Measurements from ENCODE around the gene BANF2.

The BANF2 gene

DNA sequence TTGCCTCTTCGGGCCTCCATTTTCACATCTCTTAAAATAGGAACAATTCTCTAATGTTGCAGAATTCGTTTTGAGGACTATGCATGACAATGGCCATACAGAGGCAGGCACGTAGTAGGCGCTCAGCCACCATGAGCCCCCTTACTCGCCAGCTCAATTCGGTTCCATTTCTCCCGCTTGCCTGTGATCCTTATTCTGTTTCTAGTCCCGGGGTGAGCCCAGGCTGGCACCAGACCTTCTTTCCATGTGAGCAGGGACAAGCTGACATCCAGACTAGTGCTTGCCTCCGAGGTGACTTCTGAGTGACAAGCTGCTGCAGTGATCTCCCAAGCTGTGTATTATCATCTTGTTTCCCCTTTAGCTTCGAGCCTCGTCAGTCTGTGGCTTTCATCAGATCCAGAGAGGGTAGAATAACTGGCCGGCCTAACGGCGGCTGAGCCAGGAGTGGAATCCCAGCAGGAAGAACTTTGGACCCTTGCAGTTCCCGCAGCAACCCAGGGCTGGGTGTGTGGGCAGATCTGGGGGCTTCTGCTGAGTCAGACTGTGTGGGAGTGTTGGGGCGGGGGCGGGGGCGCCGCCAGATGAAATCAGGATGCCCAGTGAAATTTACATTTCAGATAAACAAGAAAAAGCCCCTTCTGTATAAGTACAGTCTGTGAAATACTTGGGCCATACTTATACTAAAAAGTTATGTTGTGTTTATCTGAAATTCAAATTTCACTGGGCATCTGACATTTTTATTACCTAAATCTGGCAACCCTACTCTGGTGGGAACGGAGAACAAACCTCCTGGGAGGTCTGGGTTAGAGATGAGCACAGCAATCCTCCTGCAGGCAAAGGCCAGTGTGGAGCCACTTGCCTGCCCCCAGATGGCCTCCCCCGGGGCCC lies 10.9 kb downstream of the BANF2 start:
- no peak for DNase-seq

DNA sequence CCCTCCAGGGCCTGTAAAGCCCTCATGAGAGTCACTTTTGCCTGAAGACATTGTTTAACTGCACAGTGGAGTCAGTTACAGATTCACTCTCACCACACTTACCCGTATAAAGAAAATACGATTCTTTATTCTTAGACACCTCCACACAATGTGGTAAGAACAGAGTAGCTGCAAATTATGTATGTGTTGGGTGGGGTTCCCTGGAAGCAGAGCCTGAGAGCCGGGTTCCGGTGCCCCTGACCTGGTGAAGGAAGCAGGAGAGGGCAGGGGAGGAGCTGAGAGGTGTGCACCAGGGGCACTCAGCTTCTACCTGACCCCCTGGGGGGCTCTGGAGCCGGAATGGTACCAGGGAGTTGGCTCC lies 11.5 kb downstream of the BANF2 start:
- no peak for DNase-seq

DNA sequence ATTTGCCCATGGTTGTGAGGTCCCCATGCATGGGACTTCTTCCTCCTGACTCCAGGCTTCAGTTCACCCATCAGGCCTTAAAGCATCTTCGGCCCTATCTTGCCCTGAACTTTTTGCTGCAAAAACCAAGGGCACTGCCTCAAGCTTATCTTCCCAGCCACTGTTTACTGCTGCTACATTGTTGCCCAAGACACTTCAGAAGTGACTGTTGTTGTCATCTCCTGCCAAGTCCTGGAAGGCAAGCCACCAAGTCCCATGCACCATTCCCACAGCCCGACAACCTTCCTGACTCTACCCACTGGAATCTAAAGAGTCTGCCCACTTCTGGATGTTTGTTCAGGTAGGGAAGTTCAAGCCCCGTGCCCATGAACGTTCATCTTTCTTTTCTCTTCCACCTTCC lies 12.4 kb downstream of the BANF2 start:
- no peak for DNase-seq

DNA sequence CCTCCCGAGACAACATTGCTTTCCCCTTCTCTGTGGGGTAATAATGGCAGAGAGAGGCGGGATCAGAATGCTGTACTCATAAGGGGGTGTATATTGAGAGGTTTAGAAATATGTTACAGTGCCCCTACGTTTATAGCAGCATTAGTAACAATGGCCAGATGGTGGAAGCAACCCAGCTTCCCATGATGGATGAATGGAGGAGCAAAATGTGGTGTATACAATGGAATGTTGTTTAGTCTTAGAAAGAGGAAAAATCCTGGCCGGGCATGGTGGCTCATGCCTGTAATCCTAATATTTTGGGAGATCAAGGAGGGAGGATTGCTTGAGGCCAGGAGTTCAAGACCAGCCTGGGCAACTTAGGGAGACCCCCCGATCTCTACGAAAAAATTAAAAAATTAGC lies 12.9 kb downstream of the BANF2 start:
- no peak for DNase-seq

DNA sequence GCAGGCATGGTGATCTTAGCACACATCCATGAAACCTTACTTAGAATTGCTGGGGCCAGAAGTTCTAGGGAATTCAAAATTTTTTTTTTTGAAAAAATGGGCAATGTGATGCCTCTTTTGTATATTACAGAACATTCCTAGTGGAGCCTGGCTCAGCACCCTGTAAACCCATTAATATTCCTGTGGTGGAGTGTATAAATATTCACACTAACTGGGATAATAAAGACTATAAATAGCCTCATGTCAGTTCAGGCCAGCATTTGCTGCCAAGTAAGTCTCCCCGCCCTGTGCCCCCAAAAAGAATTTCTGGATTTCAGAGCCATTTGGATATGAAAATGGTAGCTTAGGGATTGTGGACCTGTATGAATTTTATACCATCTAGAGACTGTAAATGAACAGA lies 14.8 kb downstream of the BANF2 start:
- no peak for DNase-seq

DNA sequence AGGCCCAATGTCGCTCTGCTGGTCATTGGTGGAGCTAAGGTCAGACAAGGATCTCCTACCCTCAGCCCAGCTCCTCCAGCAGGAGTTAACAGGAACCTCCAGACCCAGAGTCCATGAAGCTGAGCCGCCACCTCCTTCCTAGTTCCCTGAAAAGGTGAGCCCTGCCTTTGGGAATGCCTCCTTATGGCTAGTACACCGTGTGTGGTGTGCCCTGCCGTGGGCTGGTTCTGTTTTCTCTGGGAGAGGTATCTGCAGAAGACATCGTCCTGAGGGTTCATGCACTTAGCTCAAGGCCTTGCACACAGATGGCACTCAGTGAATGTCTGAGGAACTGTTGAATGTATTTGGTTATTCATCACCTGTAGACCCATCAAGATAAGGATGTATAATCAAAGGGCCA lies 15.3 kb downstream of the BANF2 start:
- DNase-seq: no peak

DNA sequence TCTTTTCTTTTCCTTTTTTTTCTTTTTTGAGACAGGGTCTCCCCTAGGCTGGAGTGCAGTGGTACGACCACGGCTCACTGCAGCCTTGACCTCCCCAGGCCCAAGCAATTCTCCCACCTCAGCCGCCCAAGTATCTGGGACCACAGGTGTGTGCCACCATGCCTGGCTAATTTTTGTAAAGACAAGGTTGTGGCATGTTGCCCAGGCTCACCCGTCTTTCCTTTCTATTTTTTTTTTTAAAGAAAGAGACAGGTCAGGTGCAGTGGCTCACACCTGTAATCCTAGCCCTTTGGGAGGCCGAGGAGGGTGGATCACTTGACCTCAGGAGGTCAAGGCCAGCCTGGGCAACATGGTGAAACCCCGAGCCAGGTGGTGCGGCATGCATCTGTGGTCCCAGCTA lies 16.6 kb downstream of the BANF2 start:
- no peak for DNase-seq

DNA sequence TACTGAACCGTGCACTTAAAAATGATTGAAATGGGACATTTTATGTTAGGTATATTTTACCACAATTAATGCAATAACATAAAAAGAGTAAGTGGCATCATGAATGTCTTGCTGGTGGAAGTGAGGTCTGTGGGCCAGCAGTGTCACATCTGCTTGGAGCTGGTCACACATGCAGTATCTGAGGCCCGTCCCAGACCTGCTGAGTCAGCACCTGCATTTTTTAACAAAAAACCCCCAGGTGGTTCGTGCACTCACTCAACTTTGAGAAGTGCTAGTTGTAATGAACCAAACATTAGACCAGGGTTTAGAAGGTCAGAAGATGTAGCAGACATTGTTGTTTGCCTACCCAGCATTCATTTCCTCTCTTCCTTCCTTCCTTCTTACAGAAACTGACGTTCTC lies 21.0 kb downstream of the BANF2 start:
- DNase-seq: no peak

DNA sequence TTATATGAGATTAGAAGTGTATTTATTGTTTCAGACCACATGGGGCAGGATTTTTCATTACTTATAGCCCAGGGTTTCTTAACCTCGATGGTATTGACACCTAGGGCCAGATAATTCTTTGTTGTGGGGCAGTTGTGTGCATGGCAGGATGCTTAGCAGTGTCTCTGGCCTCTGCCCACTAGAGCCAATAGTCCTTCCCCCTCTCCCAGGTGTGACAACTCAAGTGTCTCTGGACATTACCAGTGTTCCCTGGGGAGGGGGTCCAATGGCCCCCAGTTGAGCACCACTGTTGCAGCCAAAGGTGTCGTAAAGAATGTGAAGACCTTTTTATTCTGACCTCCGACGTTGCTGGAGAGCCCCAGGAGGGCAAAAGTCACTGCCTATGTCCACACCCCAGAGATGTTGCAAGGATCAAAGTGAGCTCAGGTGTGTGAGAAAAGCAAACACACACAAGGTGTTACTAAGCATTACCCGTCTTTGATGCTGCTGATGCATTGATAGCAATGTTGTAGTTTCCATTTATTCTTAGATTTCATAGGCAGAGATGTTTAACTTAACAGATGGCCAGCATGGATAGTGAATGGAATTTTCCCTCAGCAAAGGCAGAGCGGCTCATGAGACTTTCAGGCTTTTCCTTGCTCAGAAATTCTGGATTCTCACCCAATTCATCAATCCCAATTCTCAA lies 22.2 kb downstream of the BANF2 start:
- DNase-seq: no peak

DNA sequence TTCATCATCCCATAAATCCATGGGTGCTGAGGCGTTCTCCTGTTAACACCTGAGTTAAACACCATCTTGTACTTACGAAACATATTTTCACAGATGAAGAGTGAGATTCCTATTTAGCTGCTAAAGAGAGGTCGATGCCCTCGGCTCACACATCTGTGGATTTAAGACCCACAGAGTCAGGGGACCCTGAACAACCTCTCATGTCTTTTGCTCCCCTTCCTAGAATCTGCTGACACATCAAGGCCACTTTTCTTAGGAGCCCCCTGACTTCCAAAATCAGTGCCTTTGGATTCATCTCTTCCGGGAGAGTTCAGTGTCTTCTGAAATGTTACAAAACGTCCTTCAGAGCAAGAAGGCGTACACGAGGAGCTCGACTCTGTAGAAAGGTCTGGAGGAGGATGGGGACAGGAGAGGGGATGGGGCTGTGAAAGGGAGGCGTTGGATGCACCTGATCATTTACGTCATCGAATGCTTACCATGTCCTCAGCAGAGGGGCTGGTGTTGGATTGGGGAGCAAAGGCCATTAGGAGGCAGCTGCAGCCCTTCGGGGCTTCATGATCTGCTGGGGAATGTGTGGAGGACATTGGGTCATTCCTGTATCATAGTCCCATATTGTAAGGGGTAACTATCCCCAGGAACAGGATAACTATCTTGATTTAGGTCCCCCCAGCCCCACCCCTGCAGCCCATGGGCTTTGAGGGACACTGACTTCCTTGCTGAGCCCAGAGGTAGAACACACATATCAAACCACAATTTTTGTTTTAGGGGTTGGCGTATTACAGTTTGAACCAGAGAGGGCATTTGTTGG lies 22.9 kb downstream of the BANF2 start:
- no peak for DNase-seq

DNA sequence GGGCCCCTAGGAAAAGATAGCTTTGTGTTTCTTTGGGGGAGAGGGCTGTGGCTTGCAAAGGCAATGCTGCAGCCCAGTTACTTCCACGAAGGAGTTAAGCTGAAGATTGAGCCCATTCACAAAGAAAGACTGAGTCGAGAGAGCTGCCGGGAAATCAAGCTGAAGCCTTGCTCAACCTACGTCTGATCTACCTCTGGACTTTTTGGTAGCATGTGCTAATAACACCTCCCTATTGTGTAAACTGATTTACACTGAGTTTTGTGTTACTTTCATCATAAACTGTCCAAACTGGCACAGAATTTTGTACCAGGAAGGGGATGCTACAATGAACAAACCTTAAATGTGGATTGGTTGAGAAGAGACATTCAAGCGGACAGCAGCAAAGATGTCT lies 23.5 kb downstream of the BANF2 start:
- DNase-seq: no peak

DNA sequence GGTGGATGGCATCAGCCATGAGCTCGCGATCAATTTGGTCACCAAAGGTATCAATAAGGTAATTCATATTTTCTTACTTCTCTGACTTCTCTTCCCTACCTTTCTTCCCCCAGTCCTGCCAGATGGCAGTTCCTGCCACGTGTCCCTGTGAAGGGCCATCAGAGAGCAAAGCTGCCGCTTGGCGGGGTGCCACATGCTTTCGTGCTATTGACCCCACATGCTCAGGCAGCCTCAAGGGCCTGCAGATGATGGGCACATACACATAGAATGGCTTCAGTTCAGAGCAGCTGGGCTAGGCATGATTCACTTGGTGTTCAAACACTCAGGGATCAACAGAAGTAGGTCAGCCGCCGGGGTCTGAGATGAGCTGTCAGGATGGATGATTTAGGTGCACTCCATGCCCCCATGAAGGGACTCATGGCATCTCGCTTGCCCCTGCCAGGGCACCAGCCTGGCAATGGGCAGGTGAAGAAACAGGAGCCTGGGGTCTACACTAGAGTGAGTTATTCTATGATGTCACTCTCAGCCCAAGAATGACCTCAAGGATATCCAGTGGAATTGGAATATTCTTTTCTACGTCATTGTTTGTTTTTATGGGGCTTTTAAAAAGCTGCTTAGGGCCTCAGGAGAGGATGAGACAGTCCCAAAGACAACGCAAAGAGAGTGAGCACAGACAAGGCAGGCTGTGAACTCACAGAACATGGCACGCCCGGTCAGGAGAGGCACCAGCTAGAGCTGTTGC lies 25.5 kb downstream of the BANF2 start:
- DNase-seq: no peak

DNA sequence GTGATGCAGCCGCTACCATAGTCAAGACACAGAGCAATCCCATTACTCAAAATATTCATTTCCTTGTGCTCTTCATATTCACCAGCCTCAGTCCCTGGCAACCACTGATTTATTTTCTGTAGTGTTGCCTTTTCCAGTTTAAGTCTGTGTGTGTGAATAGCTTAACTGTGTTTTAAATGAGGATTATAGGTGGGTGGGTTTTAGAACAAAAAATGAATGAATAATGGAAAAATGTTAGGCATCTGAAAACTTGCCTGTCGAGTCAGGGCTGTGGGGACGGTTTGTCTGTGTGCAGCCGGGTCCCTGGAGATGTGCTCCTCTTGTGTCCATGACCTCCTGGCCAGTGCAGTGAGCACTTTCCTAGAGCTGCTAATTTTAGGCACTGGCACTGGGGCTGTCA lies 27.1 kb downstream of the BANF2 start:
- no peak for DNase-seq

DNA sequence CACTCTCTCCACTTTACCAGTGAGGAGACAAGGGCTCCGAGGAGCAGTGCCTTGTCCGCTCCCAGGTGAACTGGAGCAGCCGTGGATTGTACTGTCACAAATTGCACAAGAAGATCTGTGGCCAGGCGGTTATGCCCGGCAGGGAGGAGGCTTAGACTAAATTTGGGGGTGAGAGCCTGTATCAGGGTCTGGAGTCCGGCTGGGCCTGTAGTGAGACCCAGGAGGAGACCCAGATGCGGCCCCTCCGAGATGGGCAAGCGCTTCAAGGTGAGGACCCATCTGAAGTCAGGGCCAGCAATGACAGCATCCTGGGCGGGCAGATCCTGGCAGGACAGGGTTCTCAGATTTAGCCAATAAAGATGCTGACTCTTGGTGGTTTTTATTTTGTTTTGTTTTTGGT lies 27.6 kb downstream of the BANF2 start:
- no peak for DNase-seq

DNA sequence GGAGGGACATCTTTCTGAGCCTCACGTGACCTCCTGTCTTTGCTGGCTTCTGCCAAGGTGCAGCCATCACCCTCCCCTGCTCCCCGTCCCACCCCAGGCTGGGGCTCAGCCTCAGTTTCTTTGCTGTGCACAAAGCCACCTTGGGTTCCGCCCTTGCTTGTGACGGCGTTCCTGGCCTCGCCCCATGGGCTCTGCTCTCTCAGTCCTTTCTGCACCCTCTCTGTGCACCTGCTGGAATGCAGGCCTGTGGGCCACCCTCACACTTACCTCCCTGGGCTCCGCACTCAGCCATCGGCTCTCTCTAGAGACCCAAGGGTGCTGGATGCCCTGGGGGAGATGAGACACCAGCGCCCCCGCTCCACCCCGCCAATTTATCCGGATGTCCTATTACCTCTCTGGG lies 28.3 kb downstream of the BANF2 start:
- DNase-seq: no peak

DNA sequence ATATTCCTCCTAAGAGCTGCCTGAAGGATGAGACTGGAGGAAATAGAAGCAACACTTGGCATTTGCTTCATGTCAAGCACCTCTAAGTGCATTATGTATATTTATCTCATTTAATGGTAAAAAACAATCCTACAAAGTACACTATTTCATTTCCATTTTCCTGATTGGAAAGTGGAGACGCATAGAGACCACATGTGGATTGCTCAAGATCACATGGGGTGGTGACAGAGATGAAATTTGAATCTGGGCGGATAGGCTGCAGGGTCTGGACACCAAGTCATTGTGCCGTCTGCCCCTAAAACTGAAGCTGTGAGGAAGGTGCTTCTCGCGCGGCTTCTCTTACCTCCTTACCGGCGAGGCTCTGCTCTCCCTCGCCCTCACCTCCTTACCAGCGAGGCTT lies 30.3 kb downstream of the BANF2 start:
- DNase-seq: no peak

DNA sequence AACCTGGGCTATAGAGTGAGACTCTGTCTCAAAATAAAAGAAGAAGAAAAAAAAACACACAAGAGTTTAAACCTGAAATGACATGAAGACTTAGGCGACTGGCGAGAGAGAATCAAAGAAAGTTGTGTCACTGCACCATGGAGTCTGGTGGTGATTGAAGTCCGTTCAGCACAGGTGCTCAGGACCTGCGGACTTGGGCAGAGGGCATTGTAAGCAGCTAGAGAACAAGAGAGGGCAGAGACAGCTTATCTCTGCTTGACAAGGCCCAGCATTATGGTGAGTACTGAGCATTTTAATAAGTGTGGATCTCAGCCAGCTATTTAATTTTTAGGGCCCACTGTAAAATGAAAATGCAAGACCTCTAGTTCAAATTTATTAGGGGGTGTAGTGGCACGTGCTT lies 31.5 kb downstream of the BANF2 start:
- no peak for DNase-seq

DNA sequence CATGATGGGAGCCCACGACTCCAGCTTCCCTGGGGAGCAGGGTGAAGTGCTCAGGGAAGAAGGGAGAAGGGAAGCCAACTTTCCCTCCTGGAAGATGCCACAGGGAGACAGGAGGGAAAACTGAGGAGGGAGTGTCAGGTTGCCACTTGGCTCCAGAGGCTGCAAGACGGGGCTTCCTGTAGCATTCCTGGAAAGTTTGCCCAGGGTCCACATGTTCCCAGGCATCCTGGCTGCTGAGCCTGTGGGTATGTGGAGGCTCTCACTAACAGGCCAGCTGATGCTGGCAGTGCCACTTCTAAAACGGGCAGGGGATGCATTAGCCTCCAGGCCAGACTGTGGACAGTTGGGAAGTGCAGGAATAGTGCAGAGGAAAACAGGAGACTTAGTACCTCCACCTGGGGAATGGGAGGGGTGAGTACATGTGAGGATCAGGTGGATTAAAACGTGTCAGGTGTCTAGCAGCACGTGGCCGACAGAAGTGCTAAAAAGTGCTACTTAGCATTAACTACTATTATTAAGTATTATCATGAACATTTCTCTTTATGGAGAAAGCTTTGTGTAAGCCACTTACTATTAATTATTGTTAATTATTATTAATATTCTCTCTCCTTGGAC lies 33.2 kb downstream of the BANF2 start:
- no peak for DNase-seq

DNA sequence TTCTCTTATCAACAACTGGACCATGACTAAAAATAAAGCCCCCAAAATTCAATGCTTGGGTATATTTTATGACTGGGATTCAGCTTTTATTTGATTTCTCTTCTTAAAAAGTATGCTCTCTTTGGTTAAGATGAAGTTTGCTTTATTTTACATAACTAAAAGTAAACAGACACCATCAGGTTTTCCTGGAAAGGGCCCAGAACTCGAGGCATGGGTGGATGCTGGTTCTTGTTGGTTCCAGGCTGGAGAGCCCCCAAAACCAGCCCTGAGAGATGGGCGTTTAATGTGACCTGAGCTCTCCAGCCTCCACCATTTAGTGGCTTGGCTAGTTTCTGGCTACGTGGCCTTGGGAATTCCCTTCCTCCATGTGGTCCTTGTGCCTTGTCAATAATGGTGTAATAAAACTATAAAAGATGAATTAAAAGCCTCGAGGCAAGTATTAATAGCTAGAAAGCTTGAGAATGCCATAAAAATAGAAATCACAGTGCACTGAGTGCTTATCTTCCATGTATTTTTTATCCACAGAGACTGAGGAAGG lies 34.1 kb downstream of the BANF2 start:
- DNase-seq: no peak

DNA sequence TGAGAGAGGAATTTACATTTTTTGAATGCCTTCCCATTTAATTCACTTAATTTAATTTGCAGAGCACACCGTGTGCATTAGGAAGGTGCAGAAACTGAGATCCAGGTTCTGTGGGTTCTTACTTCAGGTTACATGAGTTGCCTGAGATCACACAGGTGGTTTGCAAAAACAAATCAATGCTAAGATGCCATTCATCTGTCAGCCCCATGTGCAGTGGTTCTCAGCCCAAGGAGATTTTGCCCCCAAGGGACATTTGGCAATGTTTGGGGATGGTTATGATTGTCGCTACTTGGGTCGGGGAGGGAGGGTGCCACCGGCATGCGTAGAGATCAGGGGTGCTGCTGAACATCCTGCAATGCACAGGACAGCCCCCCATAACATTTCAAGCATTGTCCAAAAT lies 34.6 kb downstream of the BANF2 start:
- no peak for DNase-seq

DNA sequence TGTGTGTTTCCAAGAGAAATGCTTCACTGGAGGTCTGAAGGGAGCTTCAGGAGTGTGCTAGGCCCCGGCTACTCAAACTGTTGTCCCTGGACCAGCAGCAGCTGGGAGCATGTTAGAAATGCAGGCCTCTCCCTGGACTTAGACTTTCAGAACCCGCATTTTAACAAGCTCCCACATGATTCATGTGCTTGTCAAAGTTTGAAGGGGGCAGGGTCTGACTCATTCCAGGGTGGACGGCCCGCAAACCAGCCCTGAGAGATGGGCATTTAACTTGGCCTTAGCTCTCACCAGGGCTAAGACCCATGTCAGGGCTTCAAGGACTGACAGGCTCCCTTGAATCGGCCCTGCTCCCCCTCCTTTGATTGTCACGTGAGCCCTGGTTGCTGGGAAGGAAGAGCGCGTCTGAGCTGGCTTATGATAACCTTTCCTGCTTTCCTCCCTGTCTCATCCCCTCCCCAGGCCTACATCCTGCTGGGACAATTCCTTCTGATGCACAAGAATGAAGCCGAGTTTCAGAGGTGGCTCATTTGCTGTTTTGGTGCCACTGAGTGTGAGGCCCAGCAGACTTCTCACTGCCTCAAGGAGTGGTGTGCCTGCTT lies 35.5 kb downstream of the BANF2 start:
- DNase-seq: no peak

Data from activated effector memory CD4-positive, alpha-beta T cell treated with anti-CD3 and anti-CD28 coated beads, Interleukin-2, amount 50 U/mL, for 16 hours (primary cell).